UCSD-AML1 (cell line): Measurements from ENCODE around the gene PLCL2.
"Not testable (repeated sequence)": the region's sequence is repeated elsewhere in the genome, so short reads cannot be mapped to it uniquely, and the experiment has no call there.

Experiments used
- DNase-seq: peaks from one replicate; lab custom pipeline; 2025; ENCODE audit not compliant: unreplicated experiment; lab: John Stamatoyannopoulos, UW

The PLCL2 gene

GRCh38 chr3:17065881-17066280 is 181.1 kb downstream of the PLCL2 start:
- DNase-seq: no peak

- no peak for DNase-seq
Observed at GRCh38 chr3:17069754-17070153, 185.0 kb downstream of the PLCL2 start.

- no peak for DNase-seq
Observed at GRCh38 chr3:17070161-17070959, 185.6 kb downstream of the PLCL2 start.

GRCh38 chr3:17074559-17074958 is 189.8 kb downstream of the PLCL2 start:
- DNase-seq: no peak

- no peak for DNase-seq
Observed at GRCh38 chr3:17075358-17075757, 190.6 kb downstream of the PLCL2 start.

GRCh38 chr3:17075907-17076306 is 191.2 kb downstream of the PLCL2 start:
- DNase-seq: no peak

GRCh38 chr3:17076940-17077605 is 192.3 kb downstream of the PLCL2 start:
- DNase-seq: no peak

GRCh38 chr3:17077606-17078005 is 192.9 kb downstream of the PLCL2 start:
- no peak for DNase-seq

- no peak for DNase-seq
Observed at GRCh38 chr3:17078926-17079465, 194.2 kb downstream of the PLCL2 start.

GRCh38 chr3:17079933-17080332 is 195.2 kb downstream of the PLCL2 start:
- DNase-seq: no peak

GRCh38 chr3:17081520-17081919 is 196.8 kb downstream of the PLCL2 start:
- DNase-seq: no peak

GRCh38 chr3:17087509-17087908 is 202.8 kb downstream of the PLCL2 start:
- DNase-seq: no peak

- no peak for DNase-seq
Observed at GRCh38 chr3:17088017-17088416, 203.3 kb downstream of the PLCL2 start.

GRCh38 chr3:17088602-17089313 is 204.0 kb downstream of the PLCL2 start:
- DNase-seq: no peak

- DNase-seq: no peak
Observed at GRCh38 chr3:17089314-17089700, 204.6 kb downstream of the PLCL2 start.

GRCh38 chr3:17090280-17090983 is 205.7 kb downstream of the PLCL2 start:
- DNase-seq: no peak

GRCh38 chr3:17091910-17092582 is 207.3 kb downstream of the PLCL2 start:
- no peak for DNase-seq

- DNase-seq: no peak
Observed at GRCh38 chr3:17092583-17092933, 207.8 kb downstream of the PLCL2 start.

- DNase-seq: no peak
Observed at GRCh38 chr3:17094551-17094950, 209.8 kb downstream of the PLCL2 start.

GRCh38 chr3:17103579-17103978 is 218.8 kb downstream of the PLCL2 start:
- DNase-seq: no peak

GRCh38 chr3:17106801-17107200 is 222.0 kb downstream of the PLCL2 start:
- not testable (repeated sequence) for DNase-seq
